ENCODE measurements around the gene NCAM2.

- TF ChIP-seq CTCF (IDR thresholded peaks at IDR 0.05) (no peak), POLR2A (IDR thresholded peaks at IDR 0.05) (no peak), POLR2AphosphoS5 (IDR thresholded peaks at IDR 0.05) (no peak)
Observed at GRCh38 chr21:21236996-21237395, 238.8 kb downstream of the NCAM2 start.
